ENCODE measurements around the gene MYO6. TPM values are rescaled to one million over a fixed set of nuclear protein-coding genes. Genes with fewer than 3 reads are reported as not detected.

MYO6 gene
- 21.2 and 23.2 TPM in 2 replicates for total RNA-seq

GRCh38 chr6:75748743-75749538 is at the start of gene MYO6:
Gene MYO6, plus strand, starts transcription at chr6:75749239. Its CDS starts 68,309 bp downstream, at chr6:75817548.

Other genes starting within 250 kb of the MYO6 start
- gene SENP6, start 147.4 kb upstream of the MYO6 start, total RNA-seq: 54.7 and 55.5 TPM in 2 replicates